Measurements from ENCODE around the gene PHEX.

DNA sequence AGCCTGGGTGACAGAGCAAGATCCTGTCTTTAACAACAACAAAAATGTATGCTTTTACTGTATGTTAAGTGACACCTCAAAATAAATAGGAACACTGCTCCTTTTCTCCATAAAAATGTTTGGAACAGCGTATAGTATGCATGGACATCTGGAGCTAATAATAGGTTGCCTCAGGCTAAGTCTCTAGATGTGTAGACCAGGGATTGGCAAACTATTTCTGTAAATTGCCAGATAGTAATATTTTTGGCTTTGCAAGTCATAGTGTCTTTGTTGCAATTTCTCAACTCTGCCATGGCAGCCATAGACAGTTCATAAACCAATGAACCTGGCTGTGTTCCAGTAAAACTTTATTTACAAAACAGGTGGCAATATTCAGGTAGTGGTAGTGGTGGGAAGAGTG is 164.0 kb downstream of the PHEX start:
- TF ChIP-seq POLR2AphosphoS5 (IDR thresholded peaks at IDR 0.05) (no peak), POLR2A (IDR thresholded peaks at IDR 0.05) (no peak), CTCF (IDR thresholded peaks at IDR 0.05) (no peak)

All from sigmoid colon (tissue), 4 donors.